Measurements from ENCODE around the gene TOMM34.
A peak's percentile ranks its signal among the peaks of the same experiment; 100 is the strongest.

Gene TOMM34

GRCh38 chr20:44962483-44962882, 2.3 kb upstream of the TOMM34 start:
- DNase-seq (ENCODE audit: low read depth) = no peak
- no peak for TF ChIP-seq CTCF (IDR thresholded peaks at IDR 0.05; ENCODE audit: low read length, missing control alignments)

GRCh38 chr20:44961870-44962267, 1.7 kb upstream of the TOMM34 start:
- no peak for TF ChIP-seq CTCF (IDR thresholded peaks at IDR 0.05; ENCODE audit: low read length, missing control alignments)
- DNase-seq (ENCODE audit: low read depth) = peak; percentile 24
- no peak overlapping the region for H3K4me3 ChIP-seq (replicated peaks; ENCODE audit: low read depth, low read length)

More at GRCh38 chr20:44962483-44962882, 2.3 kb upstream of the TOMM34 start:
- H3K4me3 ChIP-seq (replicated peaks; ENCODE audit: low read depth, low read length) = no peak overlapping the region

- DNase-seq (ENCODE audit: low read depth) = no peak
- no peak for TF ChIP-seq CTCF (IDR thresholded peaks at IDR 0.05; ENCODE audit: low read length, missing control alignments)
- H3K4me3 ChIP-seq (replicated peaks; ENCODE audit: low read depth, low read length) = no peak overlapping the region
Observed at GRCh38 chr20:44961011-44961869, 1.0 kb upstream of the TOMM34 start.

DNA sequence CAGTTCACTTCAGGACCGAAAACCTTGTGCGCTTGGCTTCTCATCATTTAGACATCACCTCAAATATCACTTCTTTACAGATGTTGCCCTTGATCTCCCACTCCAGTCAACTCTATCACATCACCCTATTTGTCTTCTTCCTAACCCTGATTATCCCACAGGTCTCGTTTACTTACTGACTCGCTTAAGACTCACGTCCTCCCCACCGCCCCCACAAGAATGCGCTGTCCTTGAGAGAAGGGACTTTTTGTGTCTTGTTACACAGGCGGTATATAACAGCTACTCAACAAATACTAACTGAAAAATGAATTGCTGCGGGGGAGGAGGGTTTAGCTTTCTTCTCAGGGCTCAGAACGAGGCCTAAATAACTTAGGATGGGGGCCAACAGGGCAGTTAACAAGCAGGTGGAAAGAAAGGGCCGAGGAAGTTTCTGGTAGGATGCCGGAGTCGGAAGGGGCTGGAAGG, 527 bp downstream of the TOMM34 start:
- peak; percentile 3 for TF ChIP-seq CTCF (IDR thresholded peaks at IDR 0.05; ENCODE audit: low read length, missing control alignments)
- peak; percentile 58 for DNase-seq (ENCODE audit: low read depth)
- peak overlapping the region; percentile 77 for H3K4me3 ChIP-seq (replicated peaks; ENCODE audit: low read depth, low read length)

DNA sequence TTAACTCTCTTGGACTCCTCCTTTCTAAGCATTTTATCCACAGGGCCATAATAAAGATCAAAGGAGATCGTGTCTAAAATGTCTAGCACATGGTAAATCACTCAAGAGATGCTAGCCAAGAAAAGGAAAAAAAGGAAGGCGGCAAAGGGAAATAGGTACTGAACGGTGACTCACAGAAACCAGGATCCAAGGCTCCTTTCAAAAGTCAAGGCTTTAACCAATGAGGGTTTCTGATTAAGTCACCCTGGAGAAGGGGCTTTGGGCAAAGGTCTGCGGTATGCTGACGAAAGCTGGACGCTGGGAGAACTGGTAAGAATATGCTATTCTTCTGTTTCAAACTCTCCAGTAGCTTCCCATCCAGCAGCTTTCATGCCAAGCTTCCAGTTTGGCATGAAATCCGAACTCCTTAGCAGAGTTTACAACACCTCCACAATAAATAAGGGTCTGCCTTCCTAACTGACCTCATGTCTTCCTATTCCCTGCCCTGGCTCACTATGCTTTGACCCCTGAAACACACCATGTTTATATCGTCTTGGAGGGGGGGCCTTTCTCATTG, 1.0 kb downstream of the TOMM34 start:
- peak overlapping the region; percentile 77 for H3K4me3 ChIP-seq (replicated peaks; ENCODE audit: low read depth, low read length)
- peak; percentile 29 for DNase-seq (ENCODE audit: low read depth)
- no peak for TF ChIP-seq CTCF (IDR thresholded peaks at IDR 0.05; ENCODE audit: low read length, missing control alignments)

DNA sequence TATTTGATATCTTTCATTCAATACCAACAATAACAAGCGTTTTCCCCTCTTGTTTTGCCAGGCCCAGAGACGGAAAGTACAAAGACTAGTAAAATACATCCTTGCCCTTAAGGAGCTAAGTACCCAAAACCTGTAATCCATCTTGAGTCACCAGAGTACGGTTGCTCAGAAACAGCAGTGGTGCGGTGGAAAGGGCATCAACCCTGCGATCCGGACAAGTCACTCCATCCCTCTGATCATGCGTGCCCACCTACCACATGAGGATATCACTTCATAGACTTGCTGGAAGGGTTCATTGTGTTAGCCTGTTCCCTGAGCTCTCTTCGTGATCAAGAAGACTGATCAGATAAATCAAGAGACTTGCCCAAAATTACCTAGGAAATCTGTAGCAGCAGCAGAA, 1.9 kb downstream of the TOMM34 start:
- TF ChIP-seq CTCF (IDR thresholded peaks at IDR 0.05; ENCODE audit: low read length, missing control alignments) = no peak
- H3K4me3 ChIP-seq (replicated peaks; ENCODE audit: low read depth, low read length) = no peak overlapping the region

More for the DNA sequence above, 1.9 kb downstream of the TOMM34 start:
- DNase-seq (ENCODE audit: low read depth) = no peak

Measured in fibroblast of pulmonary artery (primary cell).